ENCODE data around the gene PELO.

Gene PELO

DNA sequence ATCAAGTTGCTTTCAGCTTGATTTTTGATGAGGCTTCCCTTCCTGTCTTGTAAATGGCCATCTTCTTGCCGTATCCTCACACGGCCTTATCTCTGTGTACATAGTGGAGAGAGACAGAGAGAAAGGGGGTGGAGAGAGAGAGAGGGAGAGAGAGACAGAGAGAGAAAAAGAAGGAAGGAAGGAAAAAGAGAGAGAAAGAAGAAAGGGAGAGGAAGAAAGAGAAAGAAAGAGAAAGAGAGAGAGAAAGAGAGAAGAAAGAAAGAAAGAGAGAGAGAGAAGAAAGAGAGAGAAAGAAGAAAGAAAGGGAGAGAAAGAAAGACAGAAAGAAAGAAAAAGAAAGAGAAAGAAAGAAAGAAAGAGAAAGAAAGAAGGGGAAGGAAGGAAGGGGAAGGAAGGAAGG is 46.6 kb downstream of the PELO start:
- DNase-seq, result no peak

DNA sequence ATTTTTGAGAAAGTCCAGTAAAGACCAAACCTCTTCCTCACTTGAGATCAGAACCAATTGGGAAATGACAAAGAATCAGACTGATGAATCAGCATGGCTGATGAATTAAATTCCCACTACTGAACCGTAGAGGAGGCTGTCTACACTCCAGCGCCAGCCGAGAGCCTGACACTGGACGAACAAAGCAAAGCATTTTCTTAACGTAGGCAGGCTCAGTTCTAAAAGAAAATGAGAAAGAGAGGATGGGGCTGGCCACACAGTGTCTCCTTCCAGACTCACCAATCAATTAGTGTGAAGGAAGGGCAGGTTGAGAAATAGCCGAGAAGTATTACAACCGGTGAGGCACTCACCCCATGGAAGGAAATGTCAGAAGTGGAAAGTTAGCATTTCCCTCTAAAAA is 49.4 kb downstream of the PELO start:
- no peak for DNase-seq
